Heart left ventricle (tissue), 16 donors: ENCODE results near the gene PCDHA7. TPM values are rescaled to one million over a fixed set of nuclear protein-coding genes. Genes with fewer than 3 reads are reported as not detected.
"Not testable (repeated sequence)": the region's sequence is repeated elsewhere in the genome, so short reads cannot be mapped to it uniquely, and the experiment has no call there.

ENCODE experiments used
- ATAC-seq, 4 donors: fragments of 200-7000 bp; cut with Tn5 transposase; one replicate each; pipeline ENCODE4 v1.9.1; 2020 to 2022; ENCODE audit warnings: moderate library complexity in 4 of 4, mild to moderate bottlenecking in 3 of 4, moderate number of reproducible peaks in 1 of 4
- DNase-seq, 5 donors: peaks; one replicate each; pipeline ENCODE4 v3.0.0-alpha.2; 2020
- H3K27ac ChIP-seq, 12 donors: fragments of 200-600 bp; sonication (generic) in 4 of 12; one replicate each; pipeline versions ENCODE4 v1.5.0 to v1.8.0; 2016 to 2022; ENCODE audit warnings: mild to moderate bottlenecking in 2 of 12
- H3K27me3 ChIP-seq, 9 donors: fragments of 200-600 bp; sonication (generic) in 2 of 9; one replicate each; pipeline versions ENCODE4 v1.5.1 to v1.8.0; 2016 to 2022; ENCODE audit warnings: mild to moderate bottlenecking in 3 of 9
- H3K36me3 ChIP-seq, 9 donors: fragments of 200-600 bp; sonication (generic) in 2 of 9; one replicate each; pipeline versions ENCODE4 v1.5.0 to v1.8.0; 2018 to 2022; ENCODE audit warnings: mild to moderate bottlenecking in 2 of 9
- H3K4me1 ChIP-seq, 12 donors: fragments of 200-600 bp; sonication (generic) in 4 of 12; one replicate each; pipeline versions ENCODE4 v1.5.0 to v1.8.0; 2016 to 2022; ENCODE audit warnings: mild to moderate bottlenecking in 3 of 12
- H3K4me3 ChIP-seq, 12 donors: fragments of 200-600 bp; sonication (generic) in 4 of 12; one replicate each; pipeline versions ENCODE4 v1.5.0 to v1.8.0; 2017 to 2022; ENCODE audit warnings: mild to moderate bottlenecking in 9 of 12, moderate library complexity in 4 of 12
- H3K9me3 ChIP-seq, 12 donors: fragments of 200-600 bp; sonication (generic) in 4 of 12; one replicate each; pipeline versions ENCODE4 v1.5.0 to v1.8.0; 2016 to 2022; ENCODE audit warnings: mild to moderate bottlenecking in 1 of 12
- POLR2A ChIP-seq, 2 donors: fragments of 450-650 bp; IDR thresholded peaks; one replicate each; pipeline ENCODE4 v1.6.1; 2017; ENCODE audit warnings: antibody characterized with exemption in 2 of 2, mild to moderate bottlenecking in 2 of 2, moderate library complexity in 2 of 2
- WGBS, 4 donors: extraction: QIAGEN DNeasy Blood & Tissue Kit in 2 of 4; methylation state at CpG; one replicate each; pipeline versions ENCODE4 v1.1.5 to v1.1.7; 2013 to 2018; 5-methylcytosine and 5-hydroxymethylcytosine counted together
- intact Hi-C, 10 donors: fragments of 100-400 bp; cut with DNase I; formaldehyde crosslinking; loops; one replicate each; pipeline versions ENCODE4 v1.11.1 to v1.14.2; 2022
- polyA plus RNA-seq, 2 donors: library from polyadenylated mRNA; stranded (reverse); fragments of 200-250 nt; gene quantifications; one replicate each; pipeline ENCODE4 v1.2.3, GENCODE V29; 2013
- total RNA-seq, 9 donors: library from RNA; depleted of rRNA in 2 of 9; stranded (reverse); fragments of >200 nt in 2 of 9; fragmentation: NEBNext Ultra II Directional in 3 of 9; extraction: Animal tissue kit (Norgen Biotek cat#: 25700) in 3 of 9; gene quantifications; one replicate each; pipeline versions ENCODE4 v1.1.0 to v1.2.4, GENCODE V29; 2016 to 2023
- TF ChIP-seq, protein P1 (sequence below), 12 donors: fragments of 200-600 bp; sonication (generic) in 4 of 12; IDR thresholded peaks; one replicate each; pipeline versions ENCODE4 v1.5.0 to v1.8.0; 2018 to 2022; ENCODE audit warnings: antibody characterized with exemption in 12 of 12, mild to moderate bottlenecking in 5 of 12
- donor health status: ischemic (EF 13 %, LVEDD 7.1; RV severe dilation, severe dysfunction).
- donor health status: healthy with polysubstance abuse.
- donor health status: DM: no; HTN: yes; CAD: no.
- donor health status: DM: no; HTN: no; CAD: no.
- donor health status: ischemic (EF 25% LVEDD 6.9; RV normal size, moderate dysfunction).
- donor health status: ischemic (EF 25% LVEDD 5.7; RV mildly dilated, moderate dysfunction).
- donor health status: healthy.
- donor health status: DM: yes; HTN: yes; CAD: no.
- donor health status: ischemic (EF 35%, LVEDD 5.7; RV mildly dilated, moderate dysfunction).
- donor health status: nonischemic (EF 11% LVEDD 7.7; RV severe dilation, severe dysfunction).
- donor health status: DM: yes; HTN: yes; CAD: no.
- donor health status: PGD.
- donor health status: ischemic (EF 29% LVEDD 5.4; RV normal size, mild dysfunction).
- donor health status: nonischemic (EF 23%, LVEDD 6.1; RV moderate dilation, normal function).

PCDHA7 gene
- total and polyA plus RNA-seq, 11 donors: 0.03 to 0.27 (median 0.16) TPM; not detected in 6

DNA sequence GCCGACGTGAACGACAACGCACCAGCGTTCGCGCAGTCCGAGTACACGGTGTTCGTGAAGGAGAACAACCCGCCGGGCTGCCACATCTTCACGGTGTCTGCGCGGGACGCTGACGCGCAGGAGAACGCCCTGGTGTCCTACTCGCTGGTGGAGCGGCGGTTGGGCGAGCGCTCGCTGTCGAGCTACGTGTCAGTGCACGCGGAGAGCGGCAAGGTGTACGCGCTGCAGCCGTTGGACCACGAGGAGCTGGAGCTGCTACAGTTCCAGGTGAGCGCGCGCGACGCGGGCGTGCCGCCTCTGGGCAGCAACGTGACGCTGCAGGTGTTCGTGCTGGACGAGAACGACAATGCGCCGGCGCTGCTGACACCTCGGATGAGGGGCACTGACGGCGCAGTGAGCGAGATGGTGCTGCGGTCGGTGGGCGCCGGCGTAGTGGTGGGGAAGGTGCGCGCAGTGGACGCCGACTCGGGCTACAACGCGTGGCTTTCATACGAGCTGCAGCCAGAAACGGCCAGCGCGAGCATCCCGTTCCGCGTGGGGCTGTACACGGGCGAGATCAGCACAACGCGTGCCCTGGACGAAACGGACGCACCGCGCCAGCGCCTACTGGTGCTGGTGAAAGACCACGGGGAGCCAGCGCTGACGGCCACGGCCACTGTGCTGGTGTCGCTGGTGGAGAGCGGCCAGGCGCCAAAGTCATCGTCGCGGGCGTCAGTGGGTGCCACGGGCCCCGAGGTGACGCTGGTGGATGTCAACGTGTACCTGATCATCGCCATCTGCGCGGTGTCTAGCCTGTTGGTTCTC is 16.0 kb downstream of the PCDHA7 start:
- H3K36me3 ChIP-seq, DNase-seq, H3K4me1 ChIP-seq, ATAC-seq, H3K4me3 ChIP-seq, H3K27ac ChIP-seq: not testable (repeated sequence)
- H3K27me3 ChIP-seq: peaks cover 0 to 73% (median 17%) of the 10 kb centered on the region in 9 donors
- intact Hi-C loops: loop anchor here in 1 of 10 donors (10.0 kb wide), 1 partner anchor 195 kb away; no protein-coding TSS in a partner anchor
- 33 to 51% (median 41%) methylated on average over 44 to 101 of the region's 101 CpGs for WGBS, 4 donors
- H3K9me3 ChIP-seq: peaks cover 0 to 28% (median 7%) of the 10 kb centered on the region in 12 donors

DNA sequence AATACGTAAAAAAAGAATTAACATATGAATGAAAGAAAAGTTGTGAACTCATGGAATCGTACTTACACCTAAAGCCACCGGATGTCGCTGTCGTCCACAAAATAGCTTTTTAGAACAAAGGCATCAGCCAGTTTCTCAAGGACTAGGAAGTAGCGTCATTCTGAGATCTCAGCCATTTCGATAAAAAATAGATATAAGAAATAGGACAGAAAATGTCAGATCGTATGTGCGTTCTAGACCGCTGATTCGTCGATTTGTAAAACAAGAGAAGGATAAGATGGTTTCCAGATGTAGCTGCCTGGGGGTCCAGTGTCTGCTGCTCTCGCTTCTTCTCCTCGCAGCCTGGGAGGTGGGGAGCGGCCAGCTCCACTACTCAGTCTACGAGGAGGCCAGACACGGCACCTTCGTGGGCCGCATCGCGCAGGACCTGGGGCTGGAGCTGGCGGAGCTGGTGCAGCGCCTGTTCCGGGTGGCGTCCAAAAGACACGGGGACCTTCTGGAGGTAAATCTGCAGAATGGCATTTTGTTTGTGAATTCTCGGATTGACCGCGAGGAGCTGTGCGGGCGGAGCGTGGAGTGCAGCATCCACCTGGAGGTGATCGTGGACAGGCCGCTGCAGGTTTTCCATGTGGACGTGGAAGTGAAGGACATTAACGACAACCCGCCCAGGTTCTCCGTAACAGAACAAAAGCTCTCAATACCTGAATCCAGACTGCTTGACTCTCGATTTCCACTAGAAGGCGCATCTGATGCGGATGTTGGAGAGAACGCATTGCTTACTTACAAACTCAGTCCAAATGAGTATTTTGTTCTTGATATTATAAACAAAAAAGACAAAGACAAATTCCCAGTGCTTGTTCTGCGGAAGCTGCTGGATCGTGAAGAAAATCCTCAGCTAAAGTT is 22.0 kb downstream of the PCDHA7 start, which contains the start of gene PCDHA10:
PCDHA10 (plus strand) TSS at position 126 of the 903 bp plus-strand sequence; CDS start at position 278, 152 bp downstream.
- peaks cover 0 to 72% (median 11%) of the 10 kb centered on the region in 9 donors for H3K27me3 ChIP-seq
- H3K9me3 ChIP-seq: peaks cover 0 to 34% (median 11%) of the 10 kb centered on the region in 12 donors
- TF ChIP-seq, protein P1, sequence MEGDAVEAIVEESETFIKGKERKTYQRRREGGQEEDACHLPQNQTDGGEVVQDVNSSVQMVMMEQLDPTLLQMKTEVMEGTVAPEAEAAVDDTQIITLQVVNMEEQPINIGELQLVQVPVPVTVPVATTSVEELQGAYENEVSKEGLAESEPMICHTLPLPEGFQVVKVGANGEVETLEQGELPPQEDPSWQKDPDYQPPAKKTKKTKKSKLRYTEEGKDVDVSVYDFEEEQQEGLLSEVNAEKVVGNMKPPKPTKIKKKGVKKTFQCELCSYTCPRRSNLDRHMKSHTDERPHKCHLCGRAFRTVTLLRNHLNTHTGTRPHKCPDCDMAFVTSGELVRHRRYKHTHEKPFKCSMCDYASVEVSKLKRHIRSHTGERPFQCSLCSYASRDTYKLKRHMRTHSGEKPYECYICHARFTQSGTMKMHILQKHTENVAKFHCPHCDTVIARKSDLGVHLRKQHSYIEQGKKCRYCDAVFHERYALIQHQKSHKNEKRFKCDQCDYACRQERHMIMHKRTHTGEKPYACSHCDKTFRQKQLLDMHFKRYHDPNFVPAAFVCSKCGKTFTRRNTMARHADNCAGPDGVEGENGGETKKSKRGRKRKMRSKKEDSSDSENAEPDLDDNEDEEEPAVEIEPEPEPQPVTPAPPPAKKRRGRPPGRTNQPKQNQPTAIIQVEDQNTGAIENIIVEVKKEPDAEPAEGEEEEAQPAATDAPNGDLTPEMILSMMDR (IDR thresholded peaks at IDR 0.05): peak in 6 of 12 donors; percentile 8 to 41 (median 26)
- no peak for TF ChIP-seq POLR2A (IDR thresholded peaks at IDR 0.05)
- ATAC-seq (no peak), DNase-seq (no peak)
- peak within 1 kb of the TSS in 7 of 12 donors; percentile 15 to 49 (median 29) for H3K4me3 ChIP-seq
- no peaks in the 10 kb centered on the region for H3K4me1 ChIP-seq
- WGBS, 4 donors: 15 to 22% (median 16%) methylated on average over 42 to 44 of the region's 44 CpGs
- H3K36me3 ChIP-seq: no peaks in the 10 kb centered on the region
- no peak within 1 kb of the TSS for H3K27ac ChIP-seq
- intact Hi-C loops: loop anchor here in 1 of 10 donors (10.0 kb wide), 1 partner anchor 189 kb away; no protein-coding TSS in a partner anchor

DNA sequence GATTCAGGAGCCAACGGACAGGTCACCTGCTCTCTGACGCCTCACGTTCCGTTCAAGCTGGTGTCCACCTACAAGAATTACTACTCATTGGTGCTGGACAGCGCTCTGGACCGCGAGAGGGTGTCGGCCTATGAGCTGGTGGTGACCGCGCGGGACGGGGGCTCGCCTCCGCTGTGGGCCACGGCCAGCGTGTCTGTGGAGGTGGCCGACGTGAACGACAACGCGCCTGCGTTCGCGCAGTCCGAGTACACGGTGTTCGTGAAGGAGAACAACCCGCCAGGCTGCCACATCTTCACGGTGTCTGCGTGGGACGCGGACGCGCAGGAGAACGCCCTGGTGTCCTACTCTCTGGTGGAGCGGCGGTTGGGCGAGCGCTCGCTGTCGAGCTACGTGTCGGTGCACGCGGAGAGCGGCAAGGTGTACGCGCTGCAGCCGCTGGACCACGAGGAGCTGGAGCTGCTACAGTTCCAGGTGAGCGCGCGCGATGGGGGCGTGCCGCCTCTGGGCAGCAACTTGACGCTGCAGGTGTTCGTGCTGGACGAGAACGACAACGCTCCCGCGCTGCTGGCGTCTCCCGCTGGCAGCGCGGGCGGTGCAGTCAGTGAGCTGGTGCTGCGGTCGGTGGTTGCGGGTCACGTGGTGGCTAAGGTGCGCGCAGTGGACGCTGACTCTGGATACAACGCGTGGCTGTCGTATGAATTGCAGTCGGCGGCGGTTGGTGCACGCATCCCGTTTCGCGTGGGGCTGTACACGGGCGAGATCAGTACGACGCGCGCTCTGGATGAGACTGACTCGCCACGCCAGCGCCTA is 23.3 kb downstream of the PCDHA7 start:
- intact Hi-C loops: loop anchor here in 1 of 10 donors (10.0 kb wide), 1 partner anchor 187 kb away; no protein-coding TSS in a partner anchor
- Histone ChIP-seq H3K4me1 (no peaks in the 10 kb centered on the region), H3K27me3 (peaks cover 0 to 68% (median 14%) of the 10 kb centered on the region in 9 donors), H3K9me3 (peaks cover 0 to 43% (median 15%) of the 10 kb centered on the region in 12 donors), H3K36me3 (no peaks in the 10 kb centered on the region), H3K4me3 (no peak overlapping the region), H3K27ac (no peak overlapping the region)
- WGBS, 4 donors: 44 to 61% (median 55%) methylated on average over 67 to 94 of the region's 94 CpGs
- no peak for ATAC-seq
- TF ChIP-seq, protein P1 (IDR thresholded peaks at IDR 0.05): no peak
- TF ChIP-seq POLR2A (IDR thresholded peaks at IDR 0.05): no peak
- DNase-seq: no peak

DNA sequence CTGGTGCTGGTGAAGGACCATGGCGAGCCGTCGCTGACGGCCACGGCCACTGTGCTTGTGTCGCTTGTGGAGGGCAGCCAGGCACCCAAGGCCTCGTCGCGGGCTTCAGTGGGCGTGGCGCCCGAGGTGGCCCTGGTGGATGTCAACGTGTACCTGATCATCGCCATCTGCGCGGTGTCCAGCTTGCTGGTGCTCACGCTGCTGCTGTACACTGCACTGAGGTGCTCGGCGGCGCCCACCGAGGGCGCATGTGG is 23.8 kb downstream of the PCDHA7 start:
- Histone ChIP-seq H3K4me3 (no peak overlapping the region), H3K27ac (no peak overlapping the region), H3K27me3 (peaks cover 0 to 68% (median 14%) of the 10 kb centered on the region in 9 donors), H3K4me1 (no peaks in the 10 kb centered on the region), H3K36me3 (no peaks in the 10 kb centered on the region), H3K9me3 (peaks cover 0 to 46% (median 19%) of the 10 kb centered on the region in 12 donors)
- DNase-seq: peak in 1 of 5 donors; percentile 19
- ATAC-seq: no peak
- intact Hi-C loops: loop anchor here in 1 of 10 donors (10.0 kb wide), 1 partner anchor 187 kb away; no protein-coding TSS in a partner anchor
- TF ChIP-seq, protein P1 (IDR thresholded peaks at IDR 0.05): no peak
- TF ChIP-seq POLR2A (IDR thresholded peaks at IDR 0.05): no peak
- 49 to 60% (median 53%) methylated on average over 2 to 22 of the region's 22 CpGs for WGBS, 4 donors
